ENCODE measurements around the gene DNMT3L. TPM values are rescaled to one million over a fixed set of nuclear protein-coding genes. Genes with fewer than 3 reads are reported as not detected.
"Not testable (repeated sequence)": the region's sequence is repeated elsewhere in the genome, so short reads cannot be mapped to it uniquely, and the experiment has no call there.

The DNMT3L gene
- polyA plus RNA-seq, 4 donors, result 0.72 TPM; not detected in 3

GRCh38 chr21:44202590-44203299 lies 59.0 kb downstream of the DNMT3L start:
- DNase-seq (ENCODE audit: low read depth in 4 of 4, low spot score in 3 of 4), result not testable (repeated sequence)

- not testable (repeated sequence) for DNase-seq (ENCODE audit: low read depth in 4 of 4, low spot score in 3 of 4)
These were observed 61.7 kb downstream of the DNMT3L start for GRCh38 chr21:44199997-44200396.

GRCh38 chr21:44199448-44199847 lies 62.2 kb downstream of the DNMT3L start:
- no peak for DNase-seq (ENCODE audit: low read depth in 4 of 4, low spot score in 3 of 4)

- not testable (repeated sequence) for DNase-seq (ENCODE audit: low read depth in 4 of 4, low spot score in 3 of 4)
These were observed 64.6 kb downstream of the DNMT3L start for GRCh38 chr21:44197156-44197516.

Other genes with a start within 250 kb of the DNMT3L start
- 10 to 100 TPM; 19.7 to 44.7 (median 37.8) TPM for gene TRAPPC10, start 249.6 kb downstream of the DNMT3L start, polyA plus RNA-seq (ENCODE audit: insufficient read length in 4 of 4)
- 1 to 10 TPM; 2.6 to 7.8 (median 3.4) TPM for gene PWP2, start 154.5 kb downstream of the DNMT3L start, polyA plus RNA-seq (ENCODE audit: insufficient read length in 4 of 4)
- gene GATD3, start 128.2 kb downstream of the DNMT3L start, polyA plus RNA-seq (ENCODE audit: insufficient read length in 4 of 4), result 10 to 100 TPM; 19.5 to 34.1 (median 26.0) TPM
- 10 to 100 TPM in 1 of 4 donors, 1 to 10 TPM in 3; 1.3 to 14.8 (median 8.3) TPM for gene ICOSLG, start 21.0 kb downstream of the DNMT3L start, polyA plus RNA-seq (ENCODE audit: insufficient read length in 4 of 4)
- gene AIRE, start 24.0 kb upstream of the DNMT3L start, polyA plus RNA-seq (ENCODE audit: insufficient read length in 4 of 4), result under 1 TPM; 0.03 to 0.55 (median 0.34) TPM
- gene PFKL, start 38.2 kb upstream of the DNMT3L start, polyA plus RNA-seq (ENCODE audit: insufficient read length in 4 of 4), result 100 to 1,000 TPM in 3 of 4 donors, 10 to 100 TPM in 1; 69.7 to 172 (median 115) TPM
- 10 to 100 TPM; 16.7 to 33.2 (median 19.7) TPM for gene CFAP410, start 77.5 kb upstream of the DNMT3L start, polyA plus RNA-seq (ENCODE audit: insufficient read length in 4 of 4)
- 1 to 10 TPM in 2 of 4 donors, under 1 TPM in 2; 0.73 to 1.7 (median 1.3) TPM for gene TRPM2, start 91.7 kb upstream of the DNMT3L start, polyA plus RNA-seq (ENCODE audit: insufficient read length in 4 of 4)
- gene LRRC3, start 193.6 kb upstream of the DNMT3L start, polyA plus RNA-seq (ENCODE audit: insufficient read length in 4 of 4), result 1 to 10 TPM; 4.3 to 6.6 (median 4.6) TPM